ENCODE results near the gene DYRK1A.

GRCh38 chr21:37413553-37414291, 47.1 kb downstream of the DYRK1A start:
- no peak for TF ChIP-seq CTCF (IDR thresholded peaks at IDR 0.05; ENCODE audit: low read length)
- TF ChIP-seq EZH2phosphoT487 (IDR thresholded peaks at IDR 0.05; ENCODE audit: low read length): no peak

Data from MM.1S (cell line).